ENCODE measurements around the gene ALG3.
"Not testable (repeated sequence)": the region's sequence is repeated elsewhere in the genome, so short reads cannot be mapped to it uniquely, and the experiment has no call there.

Gene ALG3

GRCh38 chr3:184248454-184249411 lies at the start of gene ALG3:
TSS of gene ALG3 (minus strand) at chr3:184248962. CDS start at chr3:184248940, 22 bp downstream.
- peak; percentile 88 for DNase-seq

- no peak for DNase-seq
Observed at GRCh38 chr3:184296616-184297015, 47.9 kb upstream of the ALG3 start.

GRCh38 chr3:184295771-184296170 lies 47.0 kb upstream of the ALG3 start:
- DNase-seq, result no peak

GRCh38 chr3:184291738-184292445 lies 43.1 kb upstream of the ALG3 start:
- no peak for DNase-seq

- no peak for DNase-seq
Observed at GRCh38 chr3:184291044-184291737, 42.4 kb upstream of the ALG3 start.

GRCh38 chr3:184290331-184290730 lies 41.6 kb upstream of the ALG3 start:
- no peak for DNase-seq

- peak; percentile 67 for DNase-seq
Observed at GRCh38 chr3:184289426-184289938, 40.7 kb upstream of the ALG3 start.

GRCh38 chr3:184284696-184285095 lies 35.9 kb upstream of the ALG3 start:
- DNase-seq, result peak; percentile 25

GRCh38 chr3:184283681-184284080 lies 34.9 kb upstream of the ALG3 start:
- no peak for DNase-seq

GRCh38 chr3:184282941-184283340 lies 34.2 kb upstream of the ALG3 start:
- no peak for DNase-seq

GRCh38 chr3:184277366-184277765 lies 28.6 kb upstream of the ALG3 start:
- no peak for DNase-seq

GRCh38 chr3:184275961-184276910 lies 27.5 kb upstream of the ALG3 start, which contains the start of gene ECE2:
TSS of gene ECE2 (plus strand) at chr3:184276022. CDS start at chr3:184276154, 132 bp downstream.
- DNase-seq, result no peak

- no peak for DNase-seq
Observed at GRCh38 chr3:184275381-184275701, 26.6 kb upstream of the ALG3 start.

GRCh38 chr3:184272269-184272668 lies 23.5 kb upstream of the ALG3 start:
- no peak for DNase-seq

GRCh38 chr3:184267249-184267648 lies 18.5 kb upstream of the ALG3 start:
- DNase-seq, result not testable (repeated sequence)

- DNase-seq, result no peak
Observed at GRCh38 chr3:184262764-184263179, 14.0 kb upstream of the ALG3 start.

- DNase-seq, result peak; percentile 25
Observed at GRCh38 chr3:184261854-184262763, 13.3 kb upstream of the ALG3 start.

- peak; percentile 55 for DNase-seq
Observed at GRCh38 chr3:184261270-184261853, 12.6 kb upstream of the ALG3 start, which contains the start of gene CAMK2N2. TSS of gene CAMK2N2 (minus strand) at chr3:184261553. CDS start at chr3:184261285, 268 bp downstream.

GRCh38 chr3:184260724-184261269 lies 12.0 kb upstream of the ALG3 start:
- DNase-seq, result no peak
